Ishikawa (cell line): ENCODE data around the gene ZNF536.

Source experiments
- CEBPB ChIP-seq: IDR thresholded peaks from 2 replicates; pipeline ENCODE4 v1.6.1; 2012
- EGR1 ChIP-seq: IDR thresholded peaks from 2 replicates; pipeline ENCODE4 v1.6.1; 2012
- EP300 ChIP-seq: IDR thresholded peaks from 2 replicates; pipeline ENCODE4 v1.6.1; 2012; ENCODE audit warnings: borderline replicate concordance
- NFIC ChIP-seq: IDR thresholded peaks from 2 replicates; pipeline ENCODE4 v1.6.1; 2012
- YY1 ChIP-seq: IDR thresholded peaks from 2 replicates; pipeline ENCODE4 v1.6.1; 2012; ENCODE audit warnings: low read depth
- TF ChIP-seq, protein P1 (sequence below): IDR thresholded peaks from 2 replicates; pipeline ENCODE4 v1.6.1; 2012

GRCh38 chr19:30361721-30362120, 10.5 kb upstream of the ZNF536 start:
- TF ChIP-seq, protein P1, sequence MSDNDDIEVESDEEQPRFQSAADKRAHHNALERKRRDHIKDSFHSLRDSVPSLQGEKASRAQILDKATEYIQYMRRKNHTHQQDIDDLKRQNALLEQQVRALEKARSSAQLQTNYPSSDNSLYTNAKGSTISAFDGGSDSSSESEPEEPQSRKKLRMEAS: no peak
- no peak for TF ChIP-seq EGR1
- no peak for TF ChIP-seq YY1
- no peak for TF ChIP-seq NFIC
- TF ChIP-seq EP300: no peak
- no peak for TF ChIP-seq CEBPB
